SK-N-SH treated with all-trans-retinoic acid at 6 μM for 48 hours (cell line): ENCODE data around the gene PDE7B.

Source experiments
- ATAC-seq: fragments of 200-7000 bp; cut with Tn5 transposase; 3 replicates; pipeline ENCODE4 v1.9.1; 2020; ENCODE audit warnings: mild to moderate bottlenecking, moderate library complexity
- ARNTL ChIP-seq: fragments of 450-650 bp; formaldehyde crosslinking; IDR thresholded peaks from 2 replicates; pipeline ENCODE4 v1.5.0; 2020; ENCODE audit warnings: low read depth, mild to moderate bottlenecking, moderate library complexity, borderline replicate concordance
- BACH2 ChIP-seq: fragments of 250-450 bp; sonication (Bioruptor Pico); IDR thresholded peaks from 2 replicates; pipeline ENCODE4 v1.9.0; 2021; ENCODE audit warnings: mild to moderate bottlenecking, borderline replicate concordance
- CSDC2 ChIP-seq: fragments of 250-450 bp; sonication (Bioruptor Pico); IDR thresholded peaks from 2 replicates; pipeline ENCODE4 v1.5.0; 2020; ENCODE audit warnings: mild to moderate bottlenecking, moderate library complexity
- ESRRG ChIP-seq: fragments of 250-450 bp; sonication (Bioruptor Pico); IDR thresholded peaks from 2 replicates; pipeline ENCODE4 v1.6.1; 2021; ENCODE audit warnings: mild to moderate bottlenecking
- GLIS3 ChIP-seq: fragments of 250-450 bp; sonication (Bioruptor Pico); IDR thresholded peaks from 2 replicates; pipeline ENCODE4 v1.5.0; 2020; ENCODE audit warnings: mild to moderate bottlenecking, moderate library complexity
- ISL1 ChIP-seq: fragments of 250-450 bp; sonication (Bioruptor Pico); IDR thresholded peaks from 2 replicates; pipeline ENCODE4 v2.1.2; 2022; ENCODE audit warnings: mild to moderate bottlenecking, moderate library complexity
- OSR1 ChIP-seq: fragments of 250-450 bp; sonication (Bioruptor Pico); IDR thresholded peaks from 2 replicates; pipeline ENCODE4 v1.8.0; 2022; ENCODE audit warnings: moderate library complexity, mild to moderate bottlenecking, inconsistent platforms
- PPARA ChIP-seq: fragments of 250-450 bp; sonication (Bioruptor Pico); IDR thresholded peaks from 2 replicates; pipeline ENCODE4 v1.5.0; 2020; ENCODE audit warnings: mild to moderate bottlenecking, borderline replicate concordance
- RARB ChIP-seq: fragments of 250-450 bp; sonication (Bioruptor Pico); IDR thresholded peaks from 2 replicates; pipeline ENCODE4 v1.8.0; 2021; ENCODE audit warnings: mild to moderate bottlenecking, moderate library complexity
- SNAI2 ChIP-seq: fragments of 250-450 bp; sonication (Bioruptor Pico); IDR thresholded peaks from 2 replicates; pipeline ENCODE4 v1.5.0; 2020; ENCODE audit warnings: mild to moderate bottlenecking, moderate library complexity
- TCF4 ChIP-seq: fragments of 250-450 bp; sonication (Bioruptor Pico); IDR thresholded peaks from 2 replicates; pipeline ENCODE4 v1.8.0; 2021; ENCODE audit warnings: mild to moderate bottlenecking, moderate library complexity, borderline replicate concordance
- TOX ChIP-seq: fragments of 250-450 bp; sonication (Bioruptor Pico); IDR thresholded peaks from 2 replicates; pipeline ENCODE4 v1.8.0; 2021; ENCODE audit warnings: mild to moderate bottlenecking, moderate library complexity, borderline replicate concordance
- ZC3H10 ChIP-seq: fragments of 250-450 bp; sonication (Bioruptor Pico); IDR thresholded peaks from 2 replicates; pipeline ENCODE4 v1.5.1; 2021; ENCODE audit warnings: mild to moderate bottlenecking, moderate library complexity
- ZFP3 ChIP-seq: fragments of 250-450 bp; sonication (Bioruptor Pico); IDR thresholded peaks from 2 replicates; pipeline ENCODE4 v1.5.0; 2020; ENCODE audit warnings: mild to moderate bottlenecking, moderate library complexity
- ZFP30 ChIP-seq: fragments of 450-650 bp; formaldehyde crosslinking; IDR thresholded peaks from 2 replicates; pipeline ENCODE4 v1.5.0; 2022; ENCODE audit warnings: mild to moderate bottlenecking, moderate library complexity
- ZNF565 ChIP-seq: fragments of 450-650 bp; formaldehyde crosslinking; conservative IDR thresholded peaks from 2 replicates; pipeline ENCODE4 v1.5.0; 2020; ENCODE audit warnings: low read depth, mild to moderate bottlenecking, moderate library complexity
- ZNF70 ChIP-seq: fragments of 450-650 bp; formaldehyde crosslinking; IDR thresholded peaks from 2 replicates; pipeline ENCODE4 v1.5.0; 2020; ENCODE audit warnings: mild to moderate bottlenecking, moderate library complexity
- ZNF8 ChIP-seq: fragments of 450-650 bp; formaldehyde crosslinking; IDR thresholded peaks from 2 replicates; pipeline ENCODE4 v1.5.0; 2020; ENCODE audit warnings: mild to moderate bottlenecking, moderate library complexity
- TF ChIP-seq, protein P1 (sequence below): fragments of 250-450 bp; sonication (Bioruptor Pico); IDR thresholded peaks from 2 replicates; pipeline ENCODE4 v1.5.1; 2020; ENCODE audit warnings: low read depth, mild to moderate bottlenecking, moderate library complexity
- TF ChIP-seq, protein P2 (sequence below): fragments of 250-450 bp; sonication (Bioruptor Pico); IDR thresholded peaks from 2 replicates; pipeline ENCODE4 v1.5.0; 2020; ENCODE audit warnings: mild to moderate bottlenecking, moderate library complexity
- TF ChIP-seq, protein P3 (sequence below): fragments of 250-450 bp; sonication (Bioruptor Pico); IDR thresholded peaks from 2 replicates; pipeline ENCODE4 v1.8.0; 2020; ENCODE audit warnings: mild to moderate bottlenecking, moderate library complexity, borderline replicate concordance

PDE7B gene

DNA sequence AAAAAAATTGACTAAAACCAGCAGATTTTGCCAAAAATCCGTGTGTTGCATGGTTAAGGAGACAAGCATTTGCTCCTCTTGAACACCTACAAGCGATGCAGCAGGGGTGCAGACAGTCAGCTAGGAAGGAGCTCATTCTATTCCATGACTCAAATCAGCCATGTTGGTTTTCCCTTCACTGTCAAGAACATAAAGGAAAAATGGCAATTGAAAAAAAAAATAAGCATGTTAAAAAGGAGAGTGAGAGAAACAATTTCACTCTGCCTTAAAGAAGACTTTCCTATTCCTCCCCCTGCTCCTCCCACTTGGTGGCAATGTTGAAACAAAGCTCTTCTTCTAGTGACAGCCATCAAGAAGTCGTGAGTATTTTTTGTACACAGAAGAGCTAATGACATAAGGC, 283.2 kb downstream of the PDE7B start:
- TF ChIP-seq CSDC2 (CRISPR knock-in tag) = no peak
- TF ChIP-seq, protein P1, sequence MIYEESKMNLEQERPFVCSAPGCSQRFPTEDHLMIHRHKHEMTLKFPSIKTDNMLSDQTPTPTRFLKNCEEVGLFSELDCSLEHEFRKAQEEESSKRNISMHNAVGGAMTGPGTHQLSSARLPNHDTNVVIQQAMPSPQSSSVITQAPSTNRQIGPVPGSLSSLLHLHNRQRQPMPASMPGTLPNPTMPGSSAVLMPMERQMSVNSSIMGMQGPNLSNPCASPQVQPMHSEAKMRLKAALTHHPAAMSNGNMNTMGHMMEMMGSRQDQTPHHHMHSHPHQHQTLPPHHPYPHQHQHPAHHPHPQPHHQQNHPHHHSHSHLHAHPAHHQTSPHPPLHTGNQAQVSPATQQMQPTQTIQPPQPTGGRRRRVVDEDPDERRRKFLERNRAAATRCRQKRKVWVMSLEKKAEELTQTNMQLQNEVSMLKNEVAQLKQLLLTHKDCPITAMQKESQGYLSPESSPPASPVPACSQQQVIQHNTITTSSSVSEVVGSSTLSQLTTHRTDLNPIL = no peak
- ATAC-seq = no peak

DNA sequence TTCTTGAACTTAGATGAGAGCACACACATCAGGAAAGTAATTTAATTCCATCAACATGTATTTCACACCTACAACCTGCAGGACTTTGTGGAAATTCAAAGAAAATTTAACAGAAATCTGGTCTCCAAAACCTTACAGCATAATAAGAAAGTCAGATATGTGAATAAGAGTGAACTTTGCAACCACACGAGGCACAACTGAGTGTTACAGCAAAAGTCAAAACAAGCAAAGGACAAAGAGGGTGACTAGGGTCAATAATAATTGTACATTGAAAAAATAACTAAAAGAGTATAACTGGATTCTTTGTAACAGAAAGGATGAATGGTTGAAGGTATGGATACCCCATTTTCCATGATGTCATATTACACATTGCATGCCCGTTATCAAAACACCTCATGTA, 284.8 kb downstream of the PDE7B start:
- TF ChIP-seq ARNTL (CRISPR knock-in tag) = no peak
- TF ChIP-seq, protein P2, sequence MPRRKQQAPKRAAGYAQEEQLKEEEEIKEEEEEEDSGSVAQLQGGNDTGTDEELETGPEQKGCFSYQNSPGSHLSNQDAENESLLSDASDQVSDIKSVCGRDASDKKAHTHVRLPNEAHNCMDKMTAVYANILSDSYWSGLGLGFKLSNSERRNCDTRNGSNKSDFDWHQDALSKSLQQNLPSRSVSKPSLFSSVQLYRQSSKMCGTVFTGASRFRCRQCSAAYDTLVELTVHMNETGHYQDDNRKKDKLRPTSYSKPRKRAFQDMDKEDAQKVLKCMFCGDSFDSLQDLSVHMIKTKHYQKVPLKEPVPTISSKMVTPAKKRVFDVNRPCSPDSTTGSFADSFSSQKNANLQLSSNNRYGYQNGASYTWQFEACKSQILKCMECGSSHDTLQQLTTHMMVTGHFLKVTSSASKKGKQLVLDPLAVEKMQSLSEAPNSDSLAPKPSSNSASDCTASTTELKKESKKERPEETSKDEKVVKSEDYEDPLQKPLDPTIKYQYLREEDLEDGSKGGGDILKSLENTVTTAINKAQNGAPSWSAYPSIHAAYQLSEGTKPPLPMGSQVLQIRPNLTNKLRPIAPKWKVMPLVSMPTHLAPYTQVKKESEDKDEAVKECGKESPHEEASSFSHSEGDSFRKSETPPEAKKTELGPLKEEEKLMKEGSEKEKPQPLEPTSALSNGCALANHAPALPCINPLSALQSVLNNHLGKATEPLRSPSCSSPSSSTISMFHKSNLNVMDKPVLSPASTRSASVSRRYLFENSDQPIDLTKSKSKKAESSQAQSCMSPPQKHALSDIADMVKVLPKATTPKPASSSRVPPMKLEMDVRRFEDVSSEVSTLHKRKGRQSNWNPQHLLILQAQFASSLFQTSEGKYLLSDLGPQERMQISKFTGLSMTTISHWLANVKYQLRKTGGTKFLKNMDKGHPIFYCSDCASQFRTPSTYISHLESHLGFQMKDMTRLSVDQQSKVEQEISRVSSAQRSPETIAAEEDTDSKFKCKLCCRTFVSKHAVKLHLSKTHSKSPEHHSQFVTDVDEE (CRISPR knock-in tag) = no peak
- no peak for TF ChIP-seq ESRRG (CRISPR knock-in tag)
- TF ChIP-seq GLIS3 (CRISPR knock-in tag) = no peak
- no peak for TF ChIP-seq ZFP3
- TF ChIP-seq, protein P1 = no peak
- no peak for TF ChIP-seq TCF4 (CRISPR knock-in tag)
- TF ChIP-seq ZNF70 (CRISPR knock-in tag) = no peak
- TF ChIP-seq ZC3H10 (CRISPR knock-in tag) = no peak
- TF ChIP-seq PPARA (CRISPR knock-in tag) = no peak
- no peak for TF ChIP-seq RARB (CRISPR knock-in tag)
- no peak for TF ChIP-seq ISL1 (CRISPR knock-in tag)
- TF ChIP-seq CSDC2 (CRISPR knock-in tag) = no peak
- no peak for TF ChIP-seq BACH2
- TF ChIP-seq ZNF565 = no peak
- no peak for TF ChIP-seq TOX (CRISPR knock-in tag)
- no peak for TF ChIP-seq ZNF8
- no peak for TF ChIP-seq ZFP30
- no peak for TF ChIP-seq OSR1 (CRISPR knock-in tag)
- TF ChIP-seq, all 23 proteins: peak for 0
- ATAC-seq = no peak

DNA sequence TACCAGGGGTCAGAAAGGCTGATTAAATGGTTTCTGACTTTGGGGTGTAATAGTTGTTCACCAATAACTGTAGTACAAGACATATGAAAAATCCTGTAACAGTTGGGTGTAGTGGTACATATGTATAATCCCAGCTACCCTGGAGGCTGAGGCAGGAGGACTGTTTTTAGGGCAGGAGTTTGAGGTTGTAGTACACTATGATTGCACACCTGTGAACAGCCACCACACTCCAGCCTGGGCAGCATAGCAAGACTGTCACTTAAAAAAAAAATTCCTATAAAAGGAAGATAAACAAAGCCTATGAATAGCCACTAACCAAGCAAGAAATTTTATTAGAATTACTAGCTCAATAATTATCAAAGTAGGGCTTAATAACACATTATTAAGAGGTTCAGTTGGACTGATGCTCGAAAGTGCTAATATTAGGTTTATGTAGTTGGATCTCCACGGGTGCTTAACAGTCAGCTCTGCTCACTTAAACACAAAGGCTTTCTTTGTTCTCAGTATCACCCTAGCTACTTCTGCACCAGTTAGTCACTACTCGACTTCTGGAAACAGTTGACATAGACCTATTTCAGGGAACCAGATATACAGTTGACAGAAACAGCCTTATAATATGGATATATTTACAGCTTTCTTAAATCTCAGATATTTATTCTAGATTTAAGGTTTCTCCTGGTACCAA, 285.6 kb downstream of the PDE7B start:
- TF ChIP-seq ESRRG (CRISPR knock-in tag) (no peak), ARNTL (CRISPR knock-in tag) (no peak), SNAI2 (CRISPR knock-in tag) (no peak), TCF4 (CRISPR knock-in tag) (no peak), ZNF8 (no peak), PPARA (CRISPR knock-in tag) (no peak), RARB (CRISPR knock-in tag) (no peak), ZNF70 (CRISPR knock-in tag) (no peak), ZC3H10 (CRISPR knock-in tag) (no peak), ZNF565 (no peak), BACH2 (no peak)
- TF ChIP-seq, protein P2 (CRISPR knock-in tag) = no peak
- TF ChIP-seq, protein P3, sequence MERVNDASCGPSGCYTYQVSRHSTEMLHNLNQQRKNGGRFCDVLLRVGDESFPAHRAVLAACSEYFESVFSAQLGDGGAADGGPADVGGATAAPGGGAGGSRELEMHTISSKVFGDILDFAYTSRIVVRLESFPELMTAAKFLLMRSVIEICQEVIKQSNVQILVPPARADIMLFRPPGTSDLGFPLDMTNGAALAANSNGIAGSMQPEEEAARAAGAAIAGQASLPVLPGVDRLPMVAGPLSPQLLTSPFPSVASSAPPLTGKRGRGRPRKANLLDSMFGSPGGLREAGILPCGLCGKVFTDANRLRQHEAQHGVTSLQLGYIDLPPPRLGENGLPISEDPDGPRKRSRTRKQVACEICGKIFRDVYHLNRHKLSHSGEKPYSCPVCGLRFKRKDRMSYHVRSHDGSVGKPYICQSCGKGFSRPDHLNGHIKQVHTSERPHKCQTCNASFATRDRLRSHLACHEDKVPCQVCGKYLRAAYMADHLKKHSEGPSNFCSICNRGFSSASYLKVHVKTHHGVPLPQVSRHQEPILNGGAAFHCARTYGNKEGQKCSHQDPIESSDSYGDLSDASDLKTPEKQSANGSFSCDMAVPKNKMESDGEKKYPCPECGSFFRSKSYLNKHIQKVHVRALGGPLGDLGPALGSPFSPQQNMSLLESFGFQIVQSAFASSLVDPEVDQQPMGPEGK (CRISPR knock-in tag) = no peak
- no peak; the same call in 2 of the 3 replicates for ATAC-seq
